HG03135 (cell line): Measurements from ENCODE around the gene HSP90AA1.
"Not testable (repeated sequence)": the region's sequence is repeated elsewhere in the genome, so short reads cannot be mapped to it uniquely, and the experiment has no call there.

Experiments
- ATAC-seq: cut with Tn5 transposase; IDR thresholded peaks from one replicate; pipeline ENCODE4 v1.9.1; 2021; ENCODE audit warnings: mild to moderate bottlenecking, moderate library complexity; ENCODE audit not compliant: unreplicated experiment

HSP90AA1 gene

GRCh38 chr14:102074415-102074964 lies 12.4 kb downstream of the HSP90AA1 start:
- ATAC-seq = no peak

- ATAC-seq = no peak
These were observed 15.4 kb downstream of the HSP90AA1 start for GRCh38 chr14:102071283-102071998.

GRCh38 chr14:102066041-102066451 lies 20.8 kb downstream of the HSP90AA1 start:
- ATAC-seq = no peak

GRCh38 chr14:102064590-102064989 lies 22.3 kb downstream of the HSP90AA1 start:
- ATAC-seq = not testable (repeated sequence)

GRCh38 chr14:102063808-102064429 lies 22.9 kb downstream of the HSP90AA1 start:
- ATAC-seq = no peak

DNA sequence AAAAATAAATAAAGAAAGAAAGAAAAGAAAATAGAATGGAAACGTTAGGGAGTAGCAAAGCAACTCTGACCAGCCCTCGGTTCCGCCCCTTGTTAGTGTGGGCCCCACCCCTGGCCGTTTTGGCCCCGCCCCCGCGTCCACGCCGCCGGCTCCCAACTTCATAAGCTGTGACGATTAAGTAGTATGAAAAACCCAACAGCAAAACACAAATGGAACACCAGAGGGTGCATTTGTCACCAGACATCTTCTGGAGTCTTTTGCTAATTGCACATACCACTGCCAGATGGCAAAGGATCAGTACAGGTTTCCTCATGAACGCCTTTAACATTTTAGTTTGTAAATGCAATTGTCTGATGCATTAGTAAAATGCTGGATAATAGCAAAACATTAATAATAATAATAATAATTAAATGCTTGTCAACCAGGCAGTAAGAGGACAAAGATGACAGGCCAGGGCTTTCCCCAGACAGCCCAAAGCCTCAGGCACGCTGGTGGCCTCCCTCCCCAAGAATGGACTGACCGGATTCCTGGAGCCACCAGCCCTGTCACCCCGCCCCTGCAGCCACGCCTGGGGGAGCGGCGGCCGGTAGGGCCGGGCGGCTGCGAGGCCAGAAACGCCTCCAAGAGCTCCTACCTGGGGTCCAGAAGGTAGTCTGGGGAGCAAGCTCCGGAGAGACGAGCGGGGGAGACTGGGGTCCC lies 23.6 kb downstream of the HSP90AA1 start:
- peak; percentile 67 for ATAC-seq

DNA sequence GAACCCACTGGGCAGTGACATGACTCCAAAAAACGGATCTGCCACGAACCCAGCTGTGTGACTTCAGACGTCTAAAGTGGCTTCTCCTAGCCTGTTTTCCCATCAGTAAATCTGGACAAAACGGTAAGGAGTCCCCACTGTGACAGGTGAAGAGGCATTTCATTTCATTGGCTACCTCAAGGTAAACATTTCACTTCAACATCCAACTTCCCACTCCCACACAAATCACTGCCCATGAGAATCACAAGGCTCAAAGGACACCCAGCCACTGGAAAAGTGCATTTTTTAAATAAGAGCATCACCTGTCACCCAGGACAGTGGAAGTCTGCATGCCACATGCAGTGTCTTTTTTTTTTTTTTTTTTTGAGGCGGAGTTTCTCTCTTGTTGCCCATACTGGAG lies 27.9 kb downstream of the HSP90AA1 start:
- ATAC-seq = no peak

DNA sequence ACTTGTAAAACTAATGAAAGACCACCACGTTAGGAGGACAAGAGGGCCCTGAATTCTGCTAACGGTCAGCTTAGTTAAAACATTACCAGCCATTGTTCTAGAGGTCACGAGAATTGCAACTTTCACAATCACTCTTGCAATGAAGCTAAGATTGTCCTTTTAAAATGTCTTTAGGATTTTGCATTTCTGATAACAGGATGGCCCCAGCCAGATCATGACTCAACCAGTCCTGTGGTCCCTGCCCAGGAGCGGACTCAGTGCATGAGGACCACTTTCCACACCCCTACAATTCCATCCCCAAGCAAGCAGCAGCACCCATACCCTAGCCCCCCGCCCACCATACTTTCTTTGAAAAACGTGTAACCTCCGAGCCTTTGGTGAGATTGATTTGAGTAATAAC lies 28.7 kb downstream of the HSP90AA1 start:
- ATAC-seq = no peak

DNA sequence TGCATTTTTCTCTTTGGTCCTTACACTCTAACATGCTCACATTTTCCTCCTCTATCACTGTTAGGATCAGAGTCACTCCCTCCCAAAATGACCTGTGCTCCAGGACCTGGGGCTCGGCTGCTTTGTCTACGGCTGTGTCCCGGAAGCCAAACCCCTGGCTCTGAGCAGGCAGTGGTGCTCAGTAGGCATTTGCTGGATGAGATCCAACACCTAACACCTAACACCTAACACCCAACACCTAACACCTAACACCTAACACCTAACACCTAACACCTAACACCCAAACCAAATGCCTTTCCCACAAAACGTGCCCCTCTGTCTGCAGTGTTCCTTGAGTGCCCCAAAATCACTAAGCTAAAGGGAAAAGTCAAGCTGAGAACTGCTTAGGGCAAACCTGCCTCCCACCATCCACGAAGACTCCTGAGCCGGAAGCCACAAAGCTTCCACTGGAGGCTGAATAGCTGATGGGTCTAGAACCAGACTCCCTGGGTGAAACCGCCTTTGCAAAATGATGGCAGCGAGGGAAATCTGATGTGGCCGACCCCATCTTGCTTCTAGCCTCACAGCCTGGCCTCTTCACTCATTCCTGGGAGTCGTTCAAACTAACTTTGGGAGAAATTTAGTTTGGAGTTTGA lies 29.2 kb downstream of the HSP90AA1 start:
- no peak for ATAC-seq

DNA sequence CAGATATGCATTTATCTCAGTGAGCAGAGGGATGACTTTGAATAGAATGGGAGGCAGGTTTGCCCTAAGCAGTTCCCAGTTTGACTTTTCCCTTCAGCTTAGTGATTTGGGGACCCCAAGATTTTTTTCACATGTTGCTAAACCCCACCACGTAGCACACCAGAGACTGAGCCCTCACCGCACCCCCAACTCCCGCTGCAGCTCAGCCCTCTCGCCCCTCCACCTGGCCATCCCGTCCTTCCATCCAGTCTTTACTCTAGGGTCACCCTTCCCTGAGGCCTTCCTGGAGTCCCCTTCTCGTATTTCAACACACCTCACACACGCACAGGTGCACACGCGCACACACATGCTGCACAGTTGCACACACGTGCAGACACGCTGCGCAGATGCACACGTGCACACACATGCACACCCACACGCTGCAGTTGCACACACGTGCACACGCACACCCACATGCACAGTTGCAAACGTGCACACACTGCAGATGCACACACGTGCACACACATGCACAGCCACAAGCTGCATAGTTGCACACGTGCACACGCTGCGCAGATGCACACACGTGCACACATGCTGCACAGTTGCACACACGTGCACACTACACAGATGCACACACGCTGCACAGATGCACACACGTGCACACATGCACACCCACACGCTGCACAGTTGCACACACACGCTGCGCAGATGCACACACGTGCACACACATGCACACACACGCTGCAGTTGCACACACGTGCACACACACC lies 30.0 kb downstream of the HSP90AA1 start:
- no peak for ATAC-seq

DNA sequence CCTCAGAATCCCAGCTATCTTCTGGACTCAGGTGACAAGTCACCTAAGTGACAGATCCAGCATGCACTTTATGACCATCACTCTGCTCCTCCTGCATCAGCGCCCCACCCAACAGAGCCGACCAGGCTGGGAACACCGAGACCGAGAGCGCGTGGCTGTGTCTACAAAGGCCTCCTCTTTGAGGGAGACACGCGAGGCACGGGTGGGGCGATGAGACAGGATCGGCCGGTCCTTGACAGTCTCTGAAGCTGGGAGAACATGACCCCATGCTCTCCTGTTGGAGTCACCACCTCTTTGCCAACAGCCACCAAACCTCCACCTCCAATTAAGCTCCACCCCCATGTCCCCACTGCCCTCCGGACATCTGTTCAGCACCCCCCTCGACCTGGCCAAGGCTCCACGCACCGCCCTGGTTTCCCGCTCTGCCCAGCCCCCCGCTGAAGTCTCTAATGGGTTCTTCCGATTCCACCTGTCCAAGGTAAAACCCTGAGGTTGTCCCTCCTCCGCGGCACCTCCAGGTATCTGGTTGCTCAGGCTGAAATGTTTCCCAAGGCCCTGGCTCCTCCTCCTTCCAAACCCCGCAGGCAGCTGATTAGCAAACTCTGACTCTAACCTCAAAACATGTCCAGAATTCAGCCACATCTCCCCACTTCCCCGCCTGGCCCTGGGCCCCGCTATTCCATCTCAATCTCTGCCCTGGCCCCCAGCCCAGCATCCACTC lies 31.5 kb downstream of the HSP90AA1 start:
- ATAC-seq = no peak

- no peak for ATAC-seq
These were observed 34.3 kb downstream of the HSP90AA1 start for GRCh38 chr14:102052522-102052921.

DNA sequence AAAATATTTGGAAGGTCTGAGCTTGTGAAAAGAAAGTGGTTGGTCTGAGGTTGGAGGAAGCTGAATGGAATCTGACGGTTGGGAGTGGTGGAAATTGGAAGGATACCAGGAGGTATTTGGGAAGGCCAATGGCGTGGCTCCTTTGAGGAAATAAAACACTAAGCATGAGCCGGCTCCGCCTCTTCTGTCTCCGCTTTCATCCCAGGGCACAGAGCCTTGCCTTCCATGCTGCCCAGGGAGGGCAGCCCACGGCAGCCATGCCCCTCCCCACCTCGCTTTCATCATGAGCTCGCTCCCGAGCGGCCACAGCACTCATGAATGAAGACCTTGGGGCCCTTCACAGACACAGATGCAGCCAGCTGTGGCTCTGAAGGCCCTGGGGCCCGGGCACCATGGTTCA lies 36.2 kb downstream of the HSP90AA1 start:
- ATAC-seq = no peak

DNA sequence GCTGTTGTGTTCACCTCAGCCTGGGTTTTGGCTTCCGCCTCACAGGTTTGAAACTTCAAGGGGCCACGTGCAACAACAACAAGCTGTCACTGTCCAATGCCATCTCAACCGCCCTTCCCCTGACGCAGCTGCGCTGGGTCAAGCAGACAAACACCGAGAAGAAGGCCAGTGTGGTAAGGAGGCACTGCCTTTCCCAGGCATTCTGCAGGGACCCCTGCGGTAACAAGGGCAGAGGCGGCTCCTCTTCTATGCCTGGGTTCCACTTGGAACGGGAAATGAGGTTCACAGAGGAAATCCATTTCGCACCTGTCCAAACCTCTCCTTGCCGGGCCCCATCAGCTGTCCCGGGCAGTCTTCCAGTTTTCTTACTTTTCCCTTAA lies 36.8 kb downstream of the HSP90AA1 start:
- ATAC-seq = no peak

DNA sequence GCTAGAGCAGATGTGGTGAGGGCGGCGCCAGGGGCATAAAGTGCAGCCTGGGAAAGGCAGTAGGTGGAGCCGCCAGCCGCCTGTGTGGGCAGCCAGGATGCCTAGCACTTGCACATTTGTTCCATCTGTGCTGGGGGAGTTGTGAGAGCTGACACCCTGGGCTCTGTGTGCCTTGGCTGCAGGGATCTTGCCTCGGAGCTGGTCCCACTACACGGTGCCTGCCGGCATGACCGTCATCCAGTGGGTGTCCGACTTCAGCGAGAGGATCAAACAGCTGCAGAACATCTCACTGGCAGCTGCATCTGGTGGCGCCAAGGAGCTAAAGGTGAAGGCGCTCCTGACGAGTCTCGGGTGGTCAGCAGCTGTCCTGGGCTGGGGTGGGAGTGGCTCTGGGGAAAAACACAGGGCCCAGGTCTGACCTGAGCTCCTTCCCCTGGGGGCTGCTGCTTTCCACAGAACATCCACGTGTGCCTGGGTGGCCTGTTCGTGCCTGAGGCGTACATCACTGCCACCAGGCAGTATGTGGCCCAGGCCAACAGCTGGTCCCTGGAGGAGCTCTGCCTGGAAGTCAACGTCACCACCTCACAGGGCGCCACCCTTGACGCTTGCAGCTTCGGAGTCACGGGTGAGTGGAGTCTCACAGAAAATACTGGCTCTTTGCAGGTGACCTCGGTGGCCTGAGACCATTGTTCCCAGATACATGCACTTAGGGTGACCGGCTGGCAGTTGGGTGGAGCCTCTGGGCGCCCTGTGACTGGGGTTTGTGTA lies 37.4 kb downstream of the HSP90AA1 start:
- ATAC-seq = no peak

GRCh38 chr14:102047808-102048540 lies 38.9 kb downstream of the HSP90AA1 start:
- ATAC-seq = no peak

DNA sequence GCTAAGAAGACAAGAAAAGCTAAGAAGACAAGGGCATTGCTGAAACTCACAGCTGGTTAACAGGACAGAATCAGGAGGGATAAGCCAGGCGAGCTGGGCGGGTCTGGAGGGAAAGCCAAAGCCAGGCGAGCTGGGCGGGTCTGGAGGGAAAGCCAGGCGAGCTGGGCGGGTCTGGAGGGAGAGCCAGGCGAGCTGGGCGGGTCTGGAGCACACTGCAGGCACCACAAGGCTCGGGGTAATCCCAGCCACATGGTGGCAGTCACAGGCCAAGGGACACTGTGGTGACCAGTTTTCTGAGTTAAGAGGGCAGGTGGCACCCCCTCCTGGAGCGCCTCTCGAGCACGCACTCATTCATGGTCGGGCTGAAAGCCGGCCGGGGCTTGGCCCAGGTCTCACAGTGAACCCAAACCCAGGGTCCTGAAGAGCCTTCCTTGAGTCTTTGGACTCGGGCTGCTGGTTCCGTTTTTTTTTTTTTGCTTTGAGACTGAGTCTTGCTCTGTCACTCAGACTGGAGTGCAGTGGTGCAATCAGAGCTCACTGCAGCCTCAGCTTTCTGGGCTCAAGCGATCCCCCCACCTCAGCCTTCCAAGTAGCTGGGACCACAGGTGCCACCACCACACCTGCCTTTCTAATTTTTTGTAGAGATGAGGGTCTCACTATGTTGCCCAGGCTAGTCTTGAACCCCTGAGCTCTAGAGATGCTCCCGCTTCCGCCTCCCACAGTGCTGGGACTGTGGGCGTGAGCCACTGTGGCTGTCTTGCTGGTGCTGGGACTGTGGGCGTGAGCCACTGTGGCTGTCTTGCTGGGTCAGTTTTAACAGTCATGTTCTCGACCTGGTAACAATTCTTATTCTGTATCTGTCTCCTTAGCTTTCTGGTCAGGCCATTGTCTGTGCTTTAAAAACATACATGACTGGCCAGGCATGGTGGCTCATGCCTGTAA lies 40.2 kb downstream of the HSP90AA1 start:
- ATAC-seq = no peak
